SW 1271 (cell line): Measurements from ENCODE around the gene PEX11G.

Source experiments
- DNase-seq, 2 experiments: peaks; one replicate each; lab custom pipeline; 2025; lab: John Stamatoyannopoulos, UW

PEX11G gene

GRCh38 chr19:7494416-7495098 lies 5.7 kb upstream of the PEX11G start:
- DNase-seq, result no peak

GRCh38 chr19:7492558-7492957 lies 3.7 kb upstream of the PEX11G start:
- no peak for DNase-seq

- no peak for DNase-seq
Measured at GRCh38 chr19:7492142-7492541, 3.3 kb upstream of the PEX11G start.

GRCh38 chr19:7489609-7490044 lies 792 bp upstream of the PEX11G start:
- no peak for DNase-seq

- DNase-seq, result no peak
Measured at GRCh38 chr19:7486923-7487322, 1.9 kb downstream of the PEX11G start.

- no peak for DNase-seq
Measured at GRCh38 chr19:7483720-7484201, 5.1 kb downstream of the PEX11G start.

- DNase-seq, result no peak
Measured at GRCh38 chr19:7482584-7483439, 6.0 kb downstream of the PEX11G start.

- DNase-seq, result no peak
Measured at GRCh38 chr19:7480970-7481255, 7.9 kb downstream of the PEX11G start.

GRCh38 chr19:7480222-7480969 lies 8.4 kb downstream of the PEX11G start:
- DNase-seq, result no peak

- DNase-seq, result no peak
Measured at GRCh38 chr19:7478843-7479227, 10.0 kb downstream of the PEX11G start.

GRCh38 chr19:7478173-7478842 lies 10.5 kb downstream of the PEX11G start:
- DNase-seq, result no peak

GRCh38 chr19:7477758-7478157 lies 11.1 kb downstream of the PEX11G start:
- DNase-seq, result no peak

- DNase-seq, result no peak
Measured at GRCh38 chr19:7476777-7477494, 11.9 kb downstream of the PEX11G start.

GRCh38 chr19:7476241-7476640 lies 12.6 kb downstream of the PEX11G start:
- DNase-seq, result no peak

GRCh38 chr19:7475665-7476064 lies 13.2 kb downstream of the PEX11G start:
- no peak for DNase-seq

GRCh38 chr19:7471696-7472615 lies 16.9 kb downstream of the PEX11G start:
- no peak for DNase-seq

GRCh38 chr19:7470540-7471305 lies 18.1 kb downstream of the PEX11G start:
- no peak for DNase-seq

GRCh38 chr19:7469669-7470285 lies 19.1 kb downstream of the PEX11G start:
- no peak for DNase-seq

GRCh38 chr19:7468840-7469239 lies 20.0 kb downstream of the PEX11G start:
- DNase-seq, result no peak
